WTC11 (cell line): ENCODE results near the gene CNKSR3. TPM values are rescaled to one million over a fixed set of nuclear protein-coding genes. Genes with fewer than 3 reads are reported as not detected.

ENCODE experiments used
- ATAC-seq: fragments of 200-7000 bp; cut with Tn5 transposase; 2 replicates; pipeline ENCODE4 v1.10.0; 2021; ENCODE audit warnings: mild to moderate bottlenecking, moderate library complexity
- CTCF ChIA-PET: fragments of 300-600 bp; sonication (Branson Sonifier 250); formaldehyde crosslinking; loops from one replicate; lab custom pipeline; 2021; ENCODE audit warnings: antibody characterized with exemption; lab: Charles Lee
- POLR2A ChIA-PET: fragments of 350-600 bp; sonication (Branson Sonifier 250); formaldehyde crosslinking; loops from one replicate; lab custom pipeline; 2021; ENCODE audit warnings: antibody characterized with exemption; lab: Charles Lee
- DNase-seq: peaks from one replicate; pipeline ENCODE4 v3.0.0; 2021; ENCODE audit warnings: low spot score
- H3K27ac Mint-ChIP-seq: 2 replicates; pipeline ENCODE4 v1.8.0; 2021; ENCODE audit warnings: mixed read lengths
- H3K27me3 Mint-ChIP-seq: 2 replicates; pipeline ENCODE4 v1.8.0; 2021; ENCODE audit warnings: low read depth, mild to moderate bottlenecking, moderate library complexity, mixed read lengths
- H3K36me3 Mint-ChIP-seq: 2 replicates; pipeline ENCODE4 v1.8.0; 2021; ENCODE audit warnings: mixed read lengths
- H3K4me1 Mint-ChIP-seq: 2 replicates; pipeline ENCODE4 v1.8.0; 2022; ENCODE audit warnings: mixed read lengths
- H3K4me3 Mint-ChIP-seq: 2 replicates; pipeline ENCODE4 v1.8.0; 2021; ENCODE audit warnings: mild to moderate bottlenecking, moderate library complexity, mixed read lengths
- H3K9me3 Mint-ChIP-seq: 2 replicates; pipeline ENCODE4 v1.8.0; 2021; ENCODE audit warnings: mixed read lengths
- CREB1 ChIP-seq: sonication (generic); formaldehyde crosslinking; IDR thresholded peaks from 2 replicates; pipeline ENCODE4 v1.8.0; 2023; ENCODE audit warnings: mild to moderate bottlenecking, missing genetic modification reagents
- CREM ChIP-seq: sonication (generic); formaldehyde crosslinking; IDR thresholded peaks from 2 replicates; pipeline ENCODE4 v1.8.1; 2022; ENCODE audit warnings: mild to moderate bottlenecking, missing genetic modification reagents, moderate library complexity
- EMX1 ChIP-seq: fragments of 250-450 bp; sonication (Bioruptor Pico); IDR thresholded peaks from 2 replicates; pipeline ENCODE4 v1.8.0; 2021; ENCODE audit warnings: mild to moderate bottlenecking
- FOXP1 ChIP-seq: sonication (generic); formaldehyde crosslinking; IDR thresholded peaks from 2 replicates; pipeline ENCODE4 v1.8.0; 2022; ENCODE audit warnings: missing genetic modification reagents, mild to moderate bottlenecking, moderate library complexity, borderline replicate concordance
- HMGXB4 ChIP-seq: sonication (generic); formaldehyde crosslinking; IDR thresholded peaks from 2 replicates; pipeline ENCODE4 v1.8.1; 2023; ENCODE audit warnings: mild to moderate bottlenecking, moderate library complexity, missing genetic modification reagents
- MYBL2 ChIP-seq: sonication (generic); formaldehyde crosslinking; IDR thresholded peaks from 2 replicates; pipeline ENCODE4 v1.8.1; 2023; ENCODE audit warnings: mild to moderate bottlenecking, moderate library complexity, missing genetic modification reagents
- NFYB ChIP-seq: sonication (generic); formaldehyde crosslinking; conservative IDR thresholded peaks from 2 replicates; pipeline ENCODE4 v1.8.0; 2022; ENCODE audit warnings: low read depth, missing genetic modification reagents
- PRRX2 ChIP-seq: fragments of 250-450 bp; sonication (Bioruptor Pico); IDR thresholded peaks from 2 replicates; pipeline ENCODE4 v1.8.0; 2021; ENCODE audit warnings: mild to moderate bottlenecking
- SP1 ChIP-seq: sonication (generic); formaldehyde crosslinking; conservative IDR thresholded peaks from 2 replicates; pipeline ENCODE4 v1.8.1; 2022; ENCODE audit warnings: missing genetic modification reagents
- TEAD1 ChIP-seq: sonication (generic); formaldehyde crosslinking; IDR thresholded peaks from 2 replicates; pipeline ENCODE4 v1.8.0; 2022; ENCODE audit warnings: mild to moderate bottlenecking, missing genetic modification reagents
- ZNF121 ChIP-seq: sonication (generic); formaldehyde crosslinking; IDR thresholded peaks from 2 replicates; pipeline ENCODE4 v1.8.0; 2023; ENCODE audit warnings: missing genetic modification reagents
- ZNF232 ChIP-seq: sonication (generic); formaldehyde crosslinking; IDR thresholded peaks from 2 replicates; pipeline ENCODE4 v1.8.0; 2022; ENCODE audit warnings: mild to moderate bottlenecking, missing genetic modification reagents
- ZNF512 ChIP-seq: sonication (generic); formaldehyde crosslinking; IDR thresholded peaks from 2 replicates; pipeline ENCODE4 v1.8.1; 2022; ENCODE audit warnings: missing genetic modification reagents, borderline replicate concordance
- ZSCAN18 ChIP-seq: fragments of 250-450 bp; sonication (Bioruptor Pico); IDR thresholded peaks from 2 replicates; pipeline ENCODE4 v2.1.2; 2022; ENCODE audit warnings: mild to moderate bottlenecking, moderate library complexity
- total RNA-seq: library from RNA; stranded (reverse); gene quantifications from 3 replicates; pipeline ENCODE4 v1.2.3, GENCODE V29; 2021
- TF ChIP-seq, protein P1 (sequence below): sonication (generic); formaldehyde crosslinking; IDR thresholded peaks from 2 replicates; pipeline ENCODE4 v1.8.0; 2023; ENCODE audit warnings: missing genetic modification reagents, mild to moderate bottlenecking, borderline replicate concordance
- TF ChIP-seq, protein P2 (sequence below): sonication (generic); formaldehyde crosslinking; IDR thresholded peaks from 2 replicates; pipeline ENCODE4 v1.8.0; 2022; ENCODE audit warnings: mild to moderate bottlenecking, missing genetic modification reagents
- TF ChIP-seq, protein P3 (sequence below): fragments of 250-450 bp; sonication (Bioruptor Pico); IDR thresholded peaks from 2 replicates; pipeline ENCODE4 v1.8.0; 2021; ENCODE audit warnings: mild to moderate bottlenecking

Gene CNKSR3
- total RNA-seq, 1 experiment from 2014 or later: 5.7 TPM

DNA sequence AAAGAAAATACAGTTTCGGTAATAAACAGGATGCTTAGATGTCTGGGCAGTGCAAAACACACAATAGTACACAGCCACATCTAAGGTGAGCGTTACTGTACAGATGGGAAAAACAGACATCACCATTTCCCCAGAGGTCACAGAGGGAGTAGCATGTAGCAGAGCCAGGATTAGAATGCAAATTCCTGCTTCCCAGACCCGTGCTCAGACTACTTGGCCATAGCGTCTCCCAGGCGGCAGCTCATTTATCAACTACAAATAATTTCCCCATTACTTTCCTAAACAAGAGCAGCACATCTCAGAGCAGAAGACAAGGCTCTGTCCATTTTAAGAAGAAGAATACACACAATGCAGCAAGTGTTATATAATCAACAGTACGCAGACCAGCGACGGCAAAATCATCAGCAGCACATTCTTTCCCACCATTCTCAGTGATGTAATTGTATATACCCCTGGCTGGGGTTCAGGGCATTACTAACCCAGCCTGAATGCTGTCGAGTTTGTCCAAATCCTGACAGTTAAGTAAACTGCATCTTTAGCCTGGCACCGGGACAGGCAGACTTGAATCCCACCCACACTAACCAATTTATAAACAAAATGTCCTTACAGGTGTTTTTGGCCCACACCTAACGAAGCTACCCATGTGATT, 61.9 kb downstream of the CNKSR3 start:
- no peaks in the 10 kb centered on the region for H3K27me3 Mint-ChIP-seq
- TF ChIP-seq, protein P1, sequence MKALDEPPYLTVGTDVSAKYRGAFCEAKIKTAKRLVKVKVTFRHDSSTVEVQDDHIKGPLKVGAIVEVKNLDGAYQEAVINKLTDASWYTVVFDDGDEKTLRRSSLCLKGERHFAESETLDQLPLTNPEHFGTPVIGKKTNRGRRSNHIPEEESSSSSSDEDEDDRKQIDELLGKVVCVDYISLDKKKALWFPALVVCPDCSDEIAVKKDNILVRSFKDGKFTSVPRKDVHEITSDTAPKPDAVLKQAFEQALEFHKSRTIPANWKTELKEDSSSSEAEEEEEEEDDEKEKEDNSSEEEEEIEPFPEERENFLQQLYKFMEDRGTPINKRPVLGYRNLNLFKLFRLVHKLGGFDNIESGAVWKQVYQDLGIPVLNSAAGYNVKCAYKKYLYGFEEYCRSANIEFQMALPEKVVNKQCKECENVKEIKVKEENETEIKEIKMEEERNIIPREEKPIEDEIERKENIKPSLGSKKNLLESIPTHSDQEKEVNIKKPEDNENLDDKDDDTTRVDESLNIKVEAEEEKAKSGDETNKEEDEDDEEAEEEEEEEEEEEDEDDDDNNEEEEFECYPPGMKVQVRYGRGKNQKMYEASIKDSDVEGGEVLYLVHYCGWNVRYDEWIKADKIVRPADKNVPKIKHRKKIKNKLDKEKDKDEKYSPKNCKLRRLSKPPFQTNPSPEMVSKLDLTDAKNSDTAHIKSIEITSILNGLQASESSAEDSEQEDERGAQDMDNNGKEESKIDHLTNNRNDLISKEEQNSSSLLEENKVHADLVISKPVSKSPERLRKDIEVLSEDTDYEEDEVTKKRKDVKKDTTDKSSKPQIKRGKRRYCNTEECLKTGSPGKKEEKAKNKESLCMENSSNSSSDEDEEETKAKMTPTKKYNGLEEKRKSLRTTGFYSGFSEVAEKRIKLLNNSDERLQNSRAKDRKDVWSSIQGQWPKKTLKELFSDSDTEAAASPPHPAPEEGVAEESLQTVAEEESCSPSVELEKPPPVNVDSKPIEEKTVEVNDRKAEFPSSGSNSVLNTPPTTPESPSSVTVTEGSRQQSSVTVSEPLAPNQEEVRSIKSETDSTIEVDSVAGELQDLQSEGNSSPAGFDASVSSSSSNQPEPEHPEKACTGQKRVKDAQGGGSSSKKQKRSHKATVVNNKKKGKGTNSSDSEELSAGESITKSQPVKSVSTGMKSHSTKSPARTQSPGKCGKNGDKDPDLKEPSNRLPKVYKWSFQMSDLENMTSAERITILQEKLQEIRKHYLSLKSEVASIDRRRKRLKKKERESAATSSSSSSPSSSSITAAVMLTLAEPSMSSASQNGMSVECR: no peak
- TF ChIP-seq CREB1 (CRISPR knock-in tag) (no peak), EMX1 (CRISPR knock-in tag) (no peak), HMGXB4 (no peak), FOXP1 (no peak), PRRX2 (CRISPR knock-in tag) (no peak), MYBL2 (CRISPR knock-in tag) (no peak), CREM (CRISPR knock-in tag) (no peak), ZNF512 (CRISPR knock-in tag) (no peak), TEAD1 (no peak), SP1 (no peak), ZNF232 (CRISPR knock-in tag) (no peak), NFYB (CRISPR knock-in tag) (no peak), ZSCAN18 (no peak), ZNF121 (CRISPR knock-in tag) (no peak)
- TF ChIP-seq, protein P2, sequence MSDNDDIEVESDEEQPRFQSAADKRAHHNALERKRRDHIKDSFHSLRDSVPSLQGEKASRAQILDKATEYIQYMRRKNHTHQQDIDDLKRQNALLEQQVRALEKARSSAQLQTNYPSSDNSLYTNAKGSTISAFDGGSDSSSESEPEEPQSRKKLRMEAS (CRISPR knock-in tag): no peak
- TF ChIP-seq, protein P3, sequence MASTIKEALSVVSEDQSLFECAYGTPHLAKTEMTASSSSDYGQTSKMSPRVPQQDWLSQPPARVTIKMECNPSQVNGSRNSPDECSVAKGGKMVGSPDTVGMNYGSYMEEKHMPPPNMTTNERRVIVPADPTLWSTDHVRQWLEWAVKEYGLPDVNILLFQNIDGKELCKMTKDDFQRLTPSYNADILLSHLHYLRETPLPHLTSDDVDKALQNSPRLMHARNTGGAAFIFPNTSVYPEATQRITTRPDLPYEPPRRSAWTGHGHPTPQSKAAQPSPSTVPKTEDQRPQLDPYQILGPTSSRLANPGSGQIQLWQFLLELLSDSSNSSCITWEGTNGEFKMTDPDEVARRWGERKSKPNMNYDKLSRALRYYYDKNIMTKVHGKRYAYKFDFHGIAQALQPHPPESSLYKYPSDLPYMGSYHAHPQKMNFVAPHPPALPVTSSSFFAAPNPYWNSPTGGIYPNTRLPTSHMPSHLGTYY (CRISPR knock-in tag): no peak
- TF ChIP-seq, all 79 proteins: peak for 0
- ChIA-PET CTCF (no interaction called here), POLR2A (no interaction called here)
- ATAC-seq (peak; percentile 77), DNase-seq (no peak)
- no peaks in the 10 kb centered on the region for H3K4me1 Mint-ChIP-seq
- no peak overlapping the region for H3K4me3 Mint-ChIP-seq
- no peak overlapping the region for H3K27ac Mint-ChIP-seq
- H3K36me3 Mint-ChIP-seq: no peaks in the 10 kb centered on the region
- H3K9me3 Mint-ChIP-seq: no peaks in the 10 kb centered on the region
